HG03469 (cell line): Measurements from ENCODE around the gene KLF17.

Experiments
- ATAC-seq: cut with Tn5 transposase; IDR thresholded peaks from one replicate; pipeline ENCODE4 v1.9.1; 2021; ENCODE audit warnings: mild to moderate bottlenecking, moderate library complexity, moderate number of reproducible peaks; ENCODE audit not compliant: unreplicated experiment

KLF17 gene

GRCh38 chr1:44147582-44147981 is 29.0 kb downstream of the KLF17 start:
- ATAC-seq, result no peak

GRCh38 chr1:44151332-44151731 is 32.7 kb downstream of the KLF17 start:
- ATAC-seq, result no peak

- no peak for ATAC-seq
Measured at GRCh38 chr1:44151808-44152207, 33.2 kb downstream of the KLF17 start.

- ATAC-seq, result no peak
Measured at GRCh38 chr1:44152692-44153091, 34.1 kb downstream of the KLF17 start.

- no peak for ATAC-seq
Measured at GRCh38 chr1:44154049-44154448, 35.4 kb downstream of the KLF17 start.

GRCh38 chr1:44157903-44158302 is 39.3 kb downstream of the KLF17 start:
- ATAC-seq, result no peak

GRCh38 chr1:44158871-44159270 is 40.2 kb downstream of the KLF17 start:
- no peak for ATAC-seq

- ATAC-seq, result no peak
Measured at GRCh38 chr1:44161546-44161945, 42.9 kb downstream of the KLF17 start.

GRCh38 chr1:44168520-44169098 is 50.0 kb downstream of the KLF17 start:
- no peak for ATAC-seq

GRCh38 chr1:44170281-44170823 is 51.7 kb downstream of the KLF17 start:
- no peak for ATAC-seq

- ATAC-seq, result no peak
Measured at GRCh38 chr1:44174630-44175029, 56.0 kb downstream of the KLF17 start.
